Lower leg skin (tissue), 4 donors: ENCODE measurements around the gene PITPNB. TPM values are rescaled to one million over a fixed set of nuclear protein-coding genes. Genes with fewer than 3 reads are reported as not detected.

Experiments
- DNase-seq, 2 donors: peaks; one replicate each; pipeline ENCODE4 v3.0.0-alpha.2; 2019; ENCODE audit warnings: low spot score in 2 of 2
- H3K4me3 ChIP-seq: fragments of 200-600 bp; sonication (generic); 2 replicates; pipeline ENCODE4 v1.5.1; 2017; ENCODE audit warnings: mild to moderate bottlenecking, low read depth; ENCODE audit not compliant: poor library complexity, severe bottlenecking
- POLR2A ChIP-seq, 2 donors: fragments of 450-650 bp; IDR thresholded peaks; one replicate each; pipeline ENCODE4 v1.6.1; 2016 to 2017; ENCODE audit warnings: antibody characterized with exemption in 2 of 2, mild to moderate bottlenecking in 1 of 2, moderate library complexity in 1 of 2
- WGBS, 2 donors: methylation state at CpG; one replicate each; pipeline ENCODE4 v1.1.5; 2018; 5-methylcytosine and 5-hydroxymethylcytosine counted together
- intact Hi-C: fragments of 100-400 bp; cut with DNase I; formaldehyde crosslinking; loops from one replicate; pipeline ENCODE4 v1.15.0; 2023; ENCODE audit warnings: low total_unique reads
- total RNA-seq, 4 donors: library from RNA; depleted of rRNA; stranded (reverse); fragments of >200 nt; gene quantifications; one replicate each; pipeline ENCODE4 v1.1.0, GENCODE V29; 2016
- TF ChIP-seq, protein P1 (sequence below), 3 donors: fragments of 450-650 bp; IDR thresholded peaks; one replicate each; pipeline ENCODE4 v1.5.1; 2016; ENCODE audit warnings: antibody characterized with exemption in 3 of 3, mild to moderate bottlenecking in 3 of 3, moderate library complexity in 2 of 3

The PITPNB gene
- total RNA-seq, 4 donors from 2014 or later, result 22.1 to 36.5 (median 29.7) TPM

DNA sequence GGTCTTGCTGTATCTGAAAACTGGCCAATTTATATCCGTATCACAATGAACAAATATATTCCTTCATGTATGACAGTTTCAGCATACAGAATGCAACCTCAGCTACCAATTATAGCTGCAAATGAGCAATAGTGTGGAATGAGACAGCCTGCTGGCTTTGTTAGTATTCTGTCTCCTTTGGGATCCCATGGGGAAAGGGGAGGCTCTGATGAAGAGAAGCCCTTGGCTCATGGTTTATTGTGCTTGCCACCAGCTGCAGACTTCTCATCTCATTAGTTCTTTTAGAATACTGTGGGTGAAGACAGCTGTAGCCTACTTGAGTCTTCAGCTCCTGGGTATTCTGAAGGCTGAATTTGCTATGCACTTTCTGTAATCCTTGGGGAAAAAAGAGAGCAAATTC is 42.4 kb downstream of the PITPNB start:
- 16 to 36% methylated on average over 1 of the region's 1 CpG for WGBS, 2 donors
- TF ChIP-seq, protein P1, sequence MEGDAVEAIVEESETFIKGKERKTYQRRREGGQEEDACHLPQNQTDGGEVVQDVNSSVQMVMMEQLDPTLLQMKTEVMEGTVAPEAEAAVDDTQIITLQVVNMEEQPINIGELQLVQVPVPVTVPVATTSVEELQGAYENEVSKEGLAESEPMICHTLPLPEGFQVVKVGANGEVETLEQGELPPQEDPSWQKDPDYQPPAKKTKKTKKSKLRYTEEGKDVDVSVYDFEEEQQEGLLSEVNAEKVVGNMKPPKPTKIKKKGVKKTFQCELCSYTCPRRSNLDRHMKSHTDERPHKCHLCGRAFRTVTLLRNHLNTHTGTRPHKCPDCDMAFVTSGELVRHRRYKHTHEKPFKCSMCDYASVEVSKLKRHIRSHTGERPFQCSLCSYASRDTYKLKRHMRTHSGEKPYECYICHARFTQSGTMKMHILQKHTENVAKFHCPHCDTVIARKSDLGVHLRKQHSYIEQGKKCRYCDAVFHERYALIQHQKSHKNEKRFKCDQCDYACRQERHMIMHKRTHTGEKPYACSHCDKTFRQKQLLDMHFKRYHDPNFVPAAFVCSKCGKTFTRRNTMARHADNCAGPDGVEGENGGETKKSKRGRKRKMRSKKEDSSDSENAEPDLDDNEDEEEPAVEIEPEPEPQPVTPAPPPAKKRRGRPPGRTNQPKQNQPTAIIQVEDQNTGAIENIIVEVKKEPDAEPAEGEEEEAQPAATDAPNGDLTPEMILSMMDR (IDR thresholded peaks at IDR 0.05), result no peak
- TF ChIP-seq POLR2A (IDR thresholded peaks at IDR 0.05), result no peak
- intact Hi-C loops, result no loop called here
- no peak overlapping the region for H3K4me3 ChIP-seq
- no peak for DNase-seq

DNA sequence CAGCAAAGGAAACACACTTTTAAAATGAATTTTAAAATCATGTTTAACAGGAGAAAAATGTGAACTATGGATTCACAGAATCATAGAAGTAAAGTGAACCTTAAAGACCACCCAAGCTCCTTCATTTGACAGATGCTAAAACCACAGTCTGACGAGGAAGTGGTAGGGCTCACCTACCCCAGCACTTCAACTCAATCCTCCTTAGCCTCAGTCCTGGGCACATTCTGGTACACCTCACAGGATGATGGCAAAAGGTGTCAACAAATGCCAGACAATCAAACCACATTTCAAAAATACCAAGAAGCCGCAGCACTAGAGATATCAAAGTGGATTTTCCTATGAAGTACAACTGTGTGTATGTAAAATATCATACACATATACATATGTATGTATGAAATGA is 43.1 kb downstream of the PITPNB start:
- no peak for DNase-seq
- 92% methylated on average over 2 of the region's 2 CpGs for WGBS, 2 donors
- no peak overlapping the region for H3K4me3 ChIP-seq
- intact Hi-C loops, result no loop called here
- no peak for TF ChIP-seq POLR2A (IDR thresholded peaks at IDR 0.05)
- TF ChIP-seq, protein P1 (IDR thresholded peaks at IDR 0.05), result no peak

DNA sequence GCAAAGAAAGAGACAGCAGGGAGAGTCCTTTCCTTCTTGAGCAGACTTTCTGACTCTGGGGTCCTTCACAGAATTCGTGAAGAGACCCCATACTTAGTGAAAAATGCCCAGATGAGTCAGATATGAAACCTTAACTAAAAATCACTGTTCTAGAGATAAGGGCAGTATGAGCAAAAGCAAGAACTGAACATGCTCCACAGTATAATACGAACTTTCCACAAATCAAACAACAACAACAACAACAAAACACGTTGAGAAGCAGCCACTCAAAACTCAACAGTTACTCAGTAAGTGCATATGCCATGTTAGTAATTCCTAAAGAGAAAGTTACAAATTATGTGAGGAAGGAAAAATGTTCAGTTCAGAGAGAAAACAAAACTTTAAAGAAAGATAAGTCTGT is 44.3 kb downstream of the PITPNB start:
- no peak for TF ChIP-seq POLR2A (IDR thresholded peaks at IDR 0.05)
- TF ChIP-seq, protein P1 (IDR thresholded peaks at IDR 0.05), result no peak
- WGBS, 2 donors, result 71 to 78% methylated on average over 3 of the region's 3 CpGs
- DNase-seq, result no peak
- intact Hi-C loops, result no loop called here
- H3K4me3 ChIP-seq, result no peak overlapping the region

DNA sequence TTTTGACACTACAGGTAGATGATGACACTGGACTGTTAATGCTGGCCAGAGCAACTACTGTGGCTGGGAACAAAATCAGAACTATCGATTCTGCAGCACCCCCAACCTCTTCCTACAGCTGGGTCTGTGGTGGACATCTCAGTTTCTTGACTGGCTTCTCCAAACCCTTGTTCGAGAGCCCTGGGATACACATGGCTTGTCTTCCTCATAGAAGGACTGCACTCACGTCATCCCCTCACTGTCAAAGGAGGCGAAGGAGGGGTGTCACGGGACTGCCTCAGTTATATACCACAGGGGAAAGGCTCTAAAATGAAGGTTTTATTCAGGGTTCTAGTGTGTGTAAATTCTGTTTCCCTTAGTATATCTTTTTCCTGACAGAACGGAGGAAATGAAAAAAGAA is 44.9 kb downstream of the PITPNB start:
- 81 to 89% methylated on average over 6 of the region's 6 CpGs for WGBS, 2 donors
- no peak for TF ChIP-seq POLR2A (IDR thresholded peaks at IDR 0.05)
- TF ChIP-seq, protein P1 (IDR thresholded peaks at IDR 0.05), result no peak
- intact Hi-C loops, result no loop called here
- no peak for DNase-seq
- no peak overlapping the region for H3K4me3 ChIP-seq

DNA sequence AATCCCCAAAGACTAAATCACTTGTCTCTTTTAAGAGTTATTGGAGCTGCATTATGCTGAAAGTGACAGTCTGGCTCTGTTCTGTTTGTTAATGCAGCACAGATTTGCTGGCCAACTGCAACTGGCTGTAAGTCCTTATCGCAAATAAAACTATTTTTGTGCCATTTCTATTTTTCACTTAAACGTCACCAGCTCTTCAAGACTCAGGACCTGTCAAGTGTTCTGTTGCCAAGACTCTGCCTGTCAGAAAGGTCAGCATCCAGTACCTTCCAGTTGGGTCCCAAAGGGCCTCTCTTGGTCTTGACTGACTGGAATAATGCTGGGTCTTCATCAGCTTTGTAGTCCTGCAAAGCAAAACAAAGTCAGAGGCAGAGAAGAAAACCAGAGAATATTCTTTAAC is 45.6 kb downstream of the PITPNB start:
- intact Hi-C loops, result no loop called here
- TF ChIP-seq POLR2A (IDR thresholded peaks at IDR 0.05), result no peak
- TF ChIP-seq, protein P1 (IDR thresholded peaks at IDR 0.05), result no peak
- H3K4me3 ChIP-seq, result no peak overlapping the region
- WGBS, 2 donors, result 44 to 60% methylated on average over 2 of the region's 2 CpGs
- DNase-seq, result no peak

DNA sequence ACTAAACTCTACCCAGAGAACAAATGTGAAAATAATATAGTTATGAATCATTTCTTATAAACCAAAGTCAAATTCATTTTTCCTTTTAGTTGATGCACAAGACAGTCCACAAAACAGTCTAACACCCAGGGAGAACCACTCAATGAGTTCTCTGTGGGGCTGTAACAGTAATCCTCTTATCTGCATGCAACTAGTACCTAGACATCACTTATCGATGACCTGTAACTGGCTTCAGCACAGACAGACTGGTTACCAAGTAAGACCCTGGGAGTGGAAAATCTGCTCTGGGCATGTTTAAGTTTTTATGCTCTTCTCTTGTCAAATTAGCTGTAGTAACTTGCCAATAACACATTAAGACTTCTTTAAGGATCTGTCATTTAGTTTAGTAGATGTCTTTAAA is 46.6 kb downstream of the PITPNB start:
- TF ChIP-seq POLR2A (IDR thresholded peaks at IDR 0.05), result no peak
- TF ChIP-seq, protein P1 (IDR thresholded peaks at IDR 0.05), result no peak
- intact Hi-C loops, result no loop called here
- no peak overlapping the region for H3K4me3 ChIP-seq
- 94 to 100% methylated on average over 1 of the region's 1 CpG for WGBS, 2 donors
- DNase-seq, result no peak
